Pancreas (tissue), 10 donors: ENCODE measurements around the gene PTGER4. TPM values are rescaled to one million over a fixed set of nuclear protein-coding genes. Genes with fewer than 3 reads are reported as not detected.
A peak's percentile ranks its signal among the peaks of the same experiment; 100 is the strongest.

Experiments
- ATAC-seq, 4 donors: fragments of 200-7000 bp; cut with Tn5 transposase; one replicate each; pipeline versions ENCODE4 v1.8.0 to v1.9.1; 2020; ENCODE audit warnings: mild to moderate bottlenecking in 4 of 4, moderate library complexity in 4 of 4
- DNase-seq, 6 donors: peaks; one replicate each; pipeline ENCODE4 v3.0.0-alpha.2; 2020
- FAIRE-seq: peaks from 2 replicates; lab custom pipeline; 2012; peaks lifted over from hg19 to GRCh38; lab: Jason Lieb, UNC
- H3K27ac ChIP-seq, 4 donors: fragments of 200-600 bp; sonication (generic); 1 replicate in 3 of 4; 2 replicates in 1 of 4; pipeline versions ENCODE4 v1.5.0 to v1.8.0; 2020
- H3K27me3 ChIP-seq, 4 donors: fragments of 200-600 bp; one replicate each; pipeline ENCODE4 v1.8.0; 2021
- H3K36me3 ChIP-seq, 3 donors: fragments of 200-600 bp; sonication (generic) in 1 of 3; one replicate each; pipeline versions ENCODE4 v1.5.0 to v1.8.0; 2020 to 2021
- H3K4me1 ChIP-seq, 3 donors: fragments of 200-600 bp; one replicate each; pipeline ENCODE4 v1.8.0; 2021
- H3K4me3 ChIP-seq, 4 donors: fragments of 200-600 bp; sonication (generic) in 2 of 4; one replicate each; pipeline versions ENCODE4 v1.5.0 to v1.8.0; 2020 to 2021
- H3K9me3 ChIP-seq, 4 donors: fragments of 200-600 bp; one replicate each; pipeline ENCODE4 v1.8.0; 2021
- CTCF ChIP-seq, 4 donors: fragments of 200-600 bp; sonication (generic) in 3 of 4; IDR thresholded peaks; one replicate each; pipeline versions ENCODE4 v1.5.0 to v1.8.0; 2021; ENCODE audit warnings: antibody characterized with exemption in 4 of 4
- whole genome bisulfite sequencing, 2 donors: extraction: QIAGEN DNeasy Blood & Tissue Kit; methylation state at CpG; one replicate each; pipeline ENCODE4 v1.1.7; 2013; 5-methylcytosine and 5-hydroxymethylcytosine counted together
- intact Hi-C, 3 donors: fragments of 100-400 bp; cut with DNase I; formaldehyde crosslinking; loops; one replicate each; pipeline versions ENCODE4 v1.11.1 to v1.14.2; 2022
- polyA plus RNA-seq, 2 donors: library from polyadenylated mRNA; stranded (reverse); fragments of 200-250 nt; gene quantifications; one replicate each; pipeline ENCODE4 v1.2.3, GENCODE V29; 2013
- total RNA-seq, 6 donors: library from RNA; stranded (reverse); fragmentation: NEBNext Ultra II Directional in 4 of 6; extraction: Animal tissue kit (Norgen Biotek cat#: 25700) in 4 of 6; gene quantifications; one replicate each; pipeline versions ENCODE4 v1.2.1 to v1.2.4, GENCODE V29; 2021 to 2023
- donor health status: healthy with polysubstance abuse.
- donor health status: DM: no; HTN: no; CAD: no; lungs with moderate emphysema.
- donor health status: DM: no; HTN: no; CAD: no.
- donor health status: control.
- donor health status: control.
- donor health status: Bipolar disorder and iron deficiency.
- donor health status: DM: yes; HTN: yes; CAD: no.
- donor health status: DM: no; HTN: no; CAD: no.
- donor health status: DM: no; HTN: no; CAD: no.
- donor health status: DM: yes; HTN: yes; CAD: no.

The PTGER4 gene
- total and polyA plus RNA-seq, 8 donors, result 4.7 to 38.0 (median 10.8) TPM

GRCh38 chr5:40677456-40677855, 2.3 kb upstream of the PTGER4 start:
- no peak for ATAC-seq
- intact Hi-C loops, result no loop called here
- no peak for FAIRE-seq
- Histone ChIP-seq H3K36me3 (peaks cover 0 to 3% (median 0%) of the 10 kb centered on the region in 3 donors), H3K4me1 (peaks cover 0 to 21% (median 9%) of the 10 kb centered on the region in 3 donors), H3K9me3 (no peaks in the 10 kb centered on the region), H3K27me3 (no peaks in the 10 kb centered on the region), H3K4me3 (peak overlapping the region in 1 of 4 donors; percentile 88), H3K27ac (peak overlapping the region in 2 of 4 donors; percentile 93 to 95)
- WGBS, 2 donors, result 61 to 66% methylated on average over 2 of the region's 2 CpGs
- no peak for TF ChIP-seq CTCF (IDR thresholded peaks at IDR 0.05)
- DNase-seq, result no peak

DNA sequence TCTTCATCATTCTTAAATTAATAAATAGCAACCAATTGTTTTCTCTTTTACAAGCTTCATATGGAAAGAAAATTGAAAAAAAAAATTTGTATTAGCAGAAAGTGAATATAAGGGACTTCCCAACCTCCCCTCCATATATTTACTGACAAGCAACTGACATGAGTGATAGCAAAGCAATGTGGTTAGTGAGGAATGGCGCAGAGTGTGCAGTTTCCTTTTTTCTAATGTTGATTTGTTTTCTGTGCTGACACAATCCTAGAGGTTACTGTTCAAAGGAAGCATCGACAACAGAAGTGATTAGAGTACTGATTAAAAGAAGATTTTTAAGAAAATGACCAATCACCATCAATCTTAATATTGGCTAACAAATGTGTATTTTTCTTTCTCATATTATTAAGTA, 1.7 kb upstream of the PTGER4 start:
- H3K27ac ChIP-seq, result peak overlapping the region in 2 of 4 donors; percentile 93 to 95
- intact Hi-C loops, result no loop called here
- no peak for DNase-seq
- H3K9me3 ChIP-seq, result no peaks in the 10 kb centered on the region
- TF ChIP-seq CTCF (IDR thresholded peaks at IDR 0.05), result no peak
- FAIRE-seq, result no peak
- H3K27me3 ChIP-seq, result no peaks in the 10 kb centered on the region
- WGBS, 2 donors, result 20 to 31% methylated on average over 2 of the region's 2 CpGs
- H3K36me3 ChIP-seq, result peaks cover 0 to 3% (median 0%) of the 10 kb centered on the region in 3 donors
- peak overlapping the region in 2 of 4 donors; percentile 86 to 88 for H3K4me3 ChIP-seq
- peaks cover 0 to 21% (median 9%) of the 10 kb centered on the region in 3 donors for H3K4me1 ChIP-seq
- no peak for ATAC-seq

GRCh38 chr5:40678460-40679147, 1.1 kb upstream of the PTGER4 start:
- peaks cover 0 to 3% (median 0%) of the 10 kb centered on the region in 3 donors for H3K36me3 ChIP-seq
- no peak for TF ChIP-seq CTCF (IDR thresholded peaks at IDR 0.05)
- H3K27me3 ChIP-seq, result no peaks in the 10 kb centered on the region
- peak overlapping the region; percentile 74 to 91 (median 87) for H3K4me3 ChIP-seq
- DNase-seq (no peak), ATAC-seq (no peak), FAIRE-seq (no peak)
- 5% methylated on average over 12 of the region's 12 CpGs for WGBS, 2 donors
- peaks cover 0 to 21% (median 9%) of the 10 kb centered on the region in 3 donors for H3K4me1 ChIP-seq
- H3K9me3 ChIP-seq, result no peaks in the 10 kb centered on the region
- intact Hi-C loops, result no loop called here
- H3K27ac ChIP-seq, result peak overlapping the region; percentile 66 to 95 (median 84)

- Histone ChIP-seq H3K4me3 (peak overlapping the region; percentile 74 to 91 (median 87)), H3K4me1 (peaks cover 0 to 21% (median 9%) of the 10 kb centered on the region in 3 donors), H3K27me3 (no peaks in the 10 kb centered on the region), H3K36me3 (peaks cover 0 to 3% (median 0%) of the 10 kb centered on the region in 3 donors), H3K9me3 (no peaks in the 10 kb centered on the region), H3K27ac (peak overlapping the region; percentile 66 to 95 (median 84))
- WGBS, 2 donors, result 1% methylated on average over 34 to 60 of the region's 60 CpGs
- no peak for TF ChIP-seq CTCF (IDR thresholded peaks at IDR 0.05)
- no peak for FAIRE-seq
- ATAC-seq, result peak; percentile 81 to 91 (median 88)
- peak; percentile 91 to 98 (median 94) for DNase-seq
- intact Hi-C loops, result no loop called here
Observed at GRCh38 chr5:40679148-40679912, 385 bp upstream of the PTGER4 start.
